Stimulated activated CD8-positive, alpha-beta memory T cell treated with anti-CD3 and anti-CD28 coated beads, Interleukin-4, amount 100 ng/mL, for 48 hours (primary cell): Measurements from ENCODE around the gene CES2.
"Not testable (repeated sequence)": the region's sequence is repeated elsewhere in the genome, so short reads cannot be mapped to it uniquely, and the experiment has no call there.

Experiments
- DNase-seq: peaks from one replicate; pipeline ENCODE4 v3.0.0-alpha.2; 2020

The CES2 gene

DNA sequence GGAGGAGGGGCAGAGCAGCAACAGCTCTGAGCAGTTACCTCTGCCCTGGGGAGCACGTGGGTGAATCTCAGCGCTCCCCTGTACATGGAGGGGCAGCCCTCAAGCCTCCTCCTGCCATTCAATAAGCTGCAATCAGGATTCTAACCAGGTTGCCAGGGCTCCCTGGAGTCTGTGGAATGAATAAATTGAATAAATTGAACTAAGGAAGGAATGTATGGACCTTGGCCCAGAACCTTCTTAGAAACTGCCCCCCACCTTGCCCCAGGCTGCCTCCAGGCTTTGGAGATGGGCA, 15.1 kb upstream of the CES2 start:
- DNase-seq: no peak

GRCh38 chr16:66920924-66921680, 14.2 kb upstream of the CES2 start:
- no peak for DNase-seq

DNA sequence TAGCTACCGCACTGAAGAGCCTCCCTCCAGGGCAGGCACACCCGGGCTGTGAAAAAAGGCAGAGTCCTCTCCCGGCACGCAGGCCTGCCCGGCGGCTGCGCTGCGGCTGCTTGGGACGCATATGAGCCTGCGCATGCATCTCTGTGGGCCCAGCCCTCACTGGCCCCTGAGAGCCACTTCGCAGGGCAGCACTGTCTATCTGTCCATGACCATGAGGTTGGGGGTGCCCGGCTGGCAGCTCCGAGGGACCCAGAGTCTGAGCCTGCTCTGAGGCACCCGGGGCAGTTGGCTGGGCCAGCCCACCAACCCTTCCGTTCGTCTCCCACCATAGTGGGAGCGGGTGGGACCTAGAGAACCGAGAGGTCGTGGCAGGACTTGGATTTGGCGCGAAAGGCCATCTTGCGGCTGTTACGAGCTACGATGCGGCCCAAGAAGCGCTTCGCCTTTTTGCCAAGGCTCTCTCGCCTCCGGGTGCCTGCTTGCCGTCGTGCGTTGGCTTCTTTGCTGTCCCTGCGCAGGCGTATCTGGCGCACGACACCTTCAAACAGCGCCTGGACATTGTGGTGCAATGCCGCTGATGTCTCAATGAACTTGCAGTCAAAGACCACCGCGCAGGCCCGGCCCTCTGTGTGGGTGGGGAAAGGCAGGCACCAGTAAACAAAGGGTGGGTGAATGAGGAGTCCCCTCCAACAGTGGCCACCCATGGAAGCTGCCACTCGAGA, 13.4 kb upstream of the CES2 start:
- no peak for DNase-seq

- DNase-seq: no peak
Measured at GRCh38 chr16:66923247-66923731, 12.0 kb upstream of the CES2 start.

DNA sequence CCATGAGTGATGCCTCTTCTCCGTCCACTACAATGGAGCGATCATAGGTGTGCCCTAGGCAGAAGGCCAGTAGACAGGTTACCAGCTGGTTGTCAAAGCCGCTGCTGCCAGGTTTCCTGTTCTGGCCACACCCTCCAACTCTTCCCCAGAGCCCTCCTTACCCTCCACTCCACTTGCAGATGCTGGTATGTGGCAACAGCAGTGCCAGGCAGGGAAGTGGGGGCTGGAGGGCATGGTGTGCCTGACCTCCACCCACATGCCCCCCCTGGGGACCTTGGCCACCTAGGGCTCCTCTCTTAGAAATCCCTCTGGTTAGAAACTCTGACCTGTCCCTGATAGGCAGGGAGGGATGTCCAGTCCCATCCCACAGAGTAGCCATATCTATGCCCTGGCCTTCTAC, 11.4 kb upstream of the CES2 start:
- no peak for DNase-seq

GRCh38 chr16:66924527-66925321, 10.6 kb upstream of the CES2 start:
- DNase-seq: peak; percentile 59

- no peak for DNase-seq
Measured at GRCh38 chr16:66925322-66925840, 9.9 kb upstream of the CES2 start, which contains the start of gene RRAD. TSS of gene RRAD (minus strand) at chr16:66925535. CDS start at chr16:66925179, 356 bp downstream.

GRCh38 chr16:66926171-66926947, 9.0 kb upstream of the CES2 start:
- DNase-seq: no peak

GRCh38 chr16:66926961-66927436, 8.3 kb upstream of the CES2 start:
- DNase-seq: no peak

DNA sequence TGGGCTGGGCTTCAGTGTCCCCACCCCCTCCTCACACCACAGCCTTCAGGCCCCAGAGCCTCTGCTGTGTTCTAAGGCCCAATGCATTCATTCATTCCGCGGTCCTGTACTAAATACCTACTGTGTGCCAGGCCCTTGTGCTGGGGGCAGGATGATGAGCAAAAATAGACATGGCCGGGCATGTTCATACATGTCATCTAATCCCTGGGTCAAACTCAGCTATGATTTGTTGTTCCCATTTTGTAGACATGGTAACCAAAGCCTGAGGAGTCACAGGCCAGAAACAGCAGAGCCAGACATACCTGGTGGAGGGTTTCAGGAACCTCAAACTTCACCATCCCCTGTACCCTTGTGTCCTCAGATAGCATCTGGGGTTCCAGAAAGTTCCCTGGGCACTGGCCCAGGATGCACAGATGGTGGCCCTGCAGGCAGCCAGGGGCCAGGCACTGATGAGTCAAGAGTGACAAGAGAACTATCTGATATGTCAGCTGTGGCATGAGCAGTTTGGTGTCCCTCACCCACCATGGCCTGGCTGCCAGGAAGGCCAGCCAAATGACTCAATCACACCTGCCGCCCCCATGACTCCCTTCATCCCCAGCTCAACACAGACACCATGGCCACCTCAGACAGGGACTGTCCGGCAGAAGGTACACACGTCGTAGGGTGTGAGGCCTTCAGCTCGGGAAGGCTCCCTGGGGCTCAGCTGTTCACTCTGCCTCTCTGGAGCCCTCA, 7.2 kb upstream of the CES2 start:
- no peak for DNase-seq

DNA sequence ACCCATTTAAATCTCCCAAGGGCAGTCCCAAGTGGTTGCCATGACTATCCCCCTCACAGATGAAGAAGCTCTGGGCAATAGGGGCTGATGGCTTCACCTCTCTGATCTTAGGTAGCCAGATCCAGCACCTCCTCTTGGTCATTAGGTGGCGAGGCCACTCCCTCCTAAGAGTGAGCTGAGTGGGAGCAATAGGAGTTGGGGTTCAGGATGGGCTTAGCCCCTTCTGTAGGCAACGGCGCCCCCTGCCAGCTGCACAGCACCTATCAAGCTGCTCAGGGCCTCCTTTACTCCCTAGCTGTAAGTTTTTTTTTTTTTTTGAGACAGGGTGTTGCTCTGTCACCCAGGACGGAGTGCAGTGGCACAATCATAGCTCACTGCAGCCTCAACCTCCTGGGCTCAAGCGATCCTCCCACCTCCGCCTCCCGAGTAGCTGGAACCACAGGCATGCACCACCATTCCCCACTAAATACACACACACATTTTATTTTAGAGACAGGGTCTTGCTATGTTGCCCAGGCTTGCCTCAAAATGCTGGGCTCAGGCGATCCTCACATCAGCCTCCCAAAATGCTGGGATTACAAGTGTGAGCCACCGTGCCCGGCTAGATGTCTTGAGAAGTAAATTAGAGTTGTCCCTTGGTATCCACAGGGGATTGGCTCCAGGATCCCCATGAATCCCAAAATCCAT, 6.5 kb upstream of the CES2 start:
- peak; percentile 73 for DNase-seq

DNA sequence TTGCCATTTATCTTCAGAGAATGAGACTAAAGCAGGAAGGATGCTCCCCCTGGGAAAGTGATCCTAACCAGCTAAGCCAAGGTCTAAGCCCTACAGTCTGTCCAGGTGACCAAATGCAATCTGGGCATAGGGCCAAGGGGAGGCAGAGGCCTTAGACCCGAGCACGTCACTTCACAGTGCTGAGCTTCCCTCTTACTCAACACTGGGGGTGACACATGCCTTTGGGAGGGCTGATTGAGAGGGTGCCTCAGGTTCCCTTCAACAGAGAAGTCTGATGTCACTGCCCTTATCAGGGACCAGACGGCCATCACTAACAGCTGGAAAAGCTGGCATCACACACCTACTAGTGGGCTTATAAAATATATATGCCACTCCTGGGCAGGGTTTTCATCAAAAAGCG, 5.1 kb upstream of the CES2 start:
- DNase-seq: no peak

- DNase-seq: no peak
Measured at GRCh38 chr16:66931665-66932064, 3.7 kb upstream of the CES2 start.

DNA sequence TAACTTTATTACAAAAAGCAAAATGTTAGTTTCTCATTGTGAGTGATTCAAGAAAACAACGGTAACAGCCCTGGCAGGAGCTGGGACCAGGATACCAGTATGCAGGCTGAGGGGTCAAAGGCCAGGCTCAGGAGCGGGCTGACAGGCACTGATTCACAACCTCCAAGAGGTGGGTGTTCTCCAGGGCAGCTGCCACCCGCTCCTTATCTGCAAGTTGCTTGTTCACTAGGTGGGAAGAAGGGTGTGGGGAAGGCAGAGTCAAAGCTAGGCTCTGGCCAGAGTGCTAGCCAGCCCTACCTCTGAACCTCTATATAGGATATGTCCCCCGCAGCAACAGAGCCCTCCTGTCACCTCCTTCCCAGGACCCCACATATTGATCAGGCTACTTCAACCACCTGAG, 3.2 kb upstream of the CES2 start:
- DNase-seq: no peak

GRCh38 chr16:66933776-66934137, 1.6 kb upstream of the CES2 start:
- no peak for DNase-seq

GRCh38 chr16:66934138-66934838, 1.0 kb upstream of the CES2 start, which contains the start of gene CIAO2B:
TSS of gene CIAO2B (minus strand) at chr16:66934402. CDS start at chr16:66934364, 38 bp downstream.
- DNase-seq: peak; percentile 94

DNA sequence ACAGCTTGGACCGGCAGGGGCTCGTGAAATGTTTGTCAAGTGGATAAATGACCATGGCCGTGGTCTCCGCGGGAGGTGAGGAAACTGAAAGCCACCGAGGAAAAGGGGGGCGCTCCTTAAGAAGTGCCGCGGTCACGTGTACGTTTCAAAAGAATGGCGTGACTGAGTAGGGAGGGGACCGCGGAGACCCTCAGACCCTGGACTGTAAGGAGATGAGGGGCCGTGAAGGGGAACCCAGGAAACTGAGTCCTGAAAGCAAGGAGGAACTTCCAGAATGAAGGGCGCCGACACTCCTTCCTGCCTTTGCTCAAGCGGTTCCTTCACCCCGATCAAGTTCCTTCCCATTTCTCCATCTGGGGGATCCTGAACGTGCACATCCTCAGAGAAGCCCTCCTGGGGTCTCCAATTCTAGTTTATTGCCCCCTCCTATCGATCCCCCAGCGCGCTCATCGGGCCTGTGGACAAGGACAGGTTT, 440 bp upstream of the CES2 start:
- not testable (repeated sequence) for DNase-seq

DNA sequence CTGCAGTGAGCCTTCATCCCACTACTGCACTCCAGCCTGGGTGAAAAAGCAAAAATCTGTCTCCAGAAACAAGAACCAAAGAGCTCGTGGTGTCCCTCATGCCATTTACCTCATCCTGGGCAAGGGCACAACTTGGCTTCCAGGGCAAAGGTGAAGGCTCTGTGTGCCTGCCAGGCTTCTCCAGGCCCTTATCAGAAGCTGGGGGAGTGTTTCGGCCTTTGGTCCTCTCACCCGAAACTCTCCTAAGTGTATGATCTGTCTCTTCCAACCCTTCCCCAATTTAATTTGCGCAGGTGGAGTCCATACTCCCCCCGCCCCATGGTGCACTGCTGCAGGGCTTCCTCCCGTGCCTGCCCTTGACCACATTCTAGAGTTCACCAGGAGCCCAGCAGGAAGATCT, 1.1 kb downstream of the CES2 start:
- no peak for DNase-seq

GRCh38 chr16:66936889-66937554, 1.7 kb downstream of the CES2 start:
- no peak for DNase-seq
